ENCODE measurements around the gene IL6R.

IL6R gene

DNA sequence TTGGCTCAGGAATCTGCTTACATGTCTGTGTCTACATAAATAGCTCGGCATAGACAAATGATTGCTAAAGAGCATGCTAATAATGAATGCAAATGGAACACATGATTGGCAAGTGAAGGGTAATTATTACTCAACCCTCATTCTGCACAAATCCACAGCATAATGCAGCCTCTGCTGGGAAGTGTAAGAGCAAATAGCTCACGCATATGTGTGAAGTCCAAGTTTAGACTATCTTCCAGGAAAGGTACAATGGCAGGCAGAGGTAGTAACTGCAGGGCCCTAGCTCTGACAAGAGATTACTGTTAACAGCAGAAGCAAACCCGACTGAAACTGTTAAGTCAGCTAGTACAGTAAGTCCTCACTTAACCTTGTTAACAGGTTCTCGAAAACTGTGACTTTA is 7.0 kb upstream of the IL6R start:
- Histone ChIP-seq H3K4me3 (ENCODE audit: low read length) (0 out of 2 replicates have a peak overlapping the region, but pooled peaks have one; percentile 0), H2AFZ (ENCODE audit: low read length) (peak overlapping the region; percentile 23), H3K79me2 (ENCODE audit: low read length) (no peaks in the 10 kb centered on the region), H3F3A (ENCODE audit: insufficient read depth, low read length) (peaks cover 30% of the 10 kb centered on the region), H4K20me1 (ENCODE audit: insufficient read depth, low read length) (no peaks in the 10 kb centered on the region), H3K36me3 (replicated peaks; ENCODE audit: insufficient read depth, low read length) (no peaks in the 10 kb centered on the region), H3K4me2 (ENCODE audit: low read depth, low read length) (peak overlapping the region; percentile 33), H3K27me3 (replicated peaks; ENCODE audit: insufficient read depth, low read length) (no peaks in the 10 kb centered on the region), H3K4me1 (ENCODE audit: low read length) (peaks cover 34% of the 10 kb centered on the region), H3K9ac (ENCODE audit: low read length) (no peak overlapping the region), H3K9me3 (replicated peaks; ENCODE audit: insufficient read depth, low read length) (no peaks in the 10 kb centered on the region), H3K9me2 (replicated peaks; ENCODE audit: insufficient read depth, low read length) (no peaks in the 10 kb centered on the region), H3K27ac (ENCODE audit: low read length) (peak overlapping the region; percentile 48; the same call in 1 of the 2 replicates)
- DNase-seq, result peak; percentile 81
- TF ChIP-seq EZH2phosphoT487 (IDR thresholded peaks at IDR 0.05; ENCODE audit: low read length) (no peak), EZH2 (optimal IDR thresholded peaks at IDR 0.05; ENCODE audit: low read depth, low read length) (no peak)
- TF ChIP-seq, protein P1, sequence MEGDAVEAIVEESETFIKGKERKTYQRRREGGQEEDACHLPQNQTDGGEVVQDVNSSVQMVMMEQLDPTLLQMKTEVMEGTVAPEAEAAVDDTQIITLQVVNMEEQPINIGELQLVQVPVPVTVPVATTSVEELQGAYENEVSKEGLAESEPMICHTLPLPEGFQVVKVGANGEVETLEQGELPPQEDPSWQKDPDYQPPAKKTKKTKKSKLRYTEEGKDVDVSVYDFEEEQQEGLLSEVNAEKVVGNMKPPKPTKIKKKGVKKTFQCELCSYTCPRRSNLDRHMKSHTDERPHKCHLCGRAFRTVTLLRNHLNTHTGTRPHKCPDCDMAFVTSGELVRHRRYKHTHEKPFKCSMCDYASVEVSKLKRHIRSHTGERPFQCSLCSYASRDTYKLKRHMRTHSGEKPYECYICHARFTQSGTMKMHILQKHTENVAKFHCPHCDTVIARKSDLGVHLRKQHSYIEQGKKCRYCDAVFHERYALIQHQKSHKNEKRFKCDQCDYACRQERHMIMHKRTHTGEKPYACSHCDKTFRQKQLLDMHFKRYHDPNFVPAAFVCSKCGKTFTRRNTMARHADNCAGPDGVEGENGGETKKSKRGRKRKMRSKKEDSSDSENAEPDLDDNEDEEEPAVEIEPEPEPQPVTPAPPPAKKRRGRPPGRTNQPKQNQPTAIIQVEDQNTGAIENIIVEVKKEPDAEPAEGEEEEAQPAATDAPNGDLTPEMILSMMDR (IDR thresholded peaks at IDR 0.05; ENCODE audit: low read length), result no peak

DNA sequence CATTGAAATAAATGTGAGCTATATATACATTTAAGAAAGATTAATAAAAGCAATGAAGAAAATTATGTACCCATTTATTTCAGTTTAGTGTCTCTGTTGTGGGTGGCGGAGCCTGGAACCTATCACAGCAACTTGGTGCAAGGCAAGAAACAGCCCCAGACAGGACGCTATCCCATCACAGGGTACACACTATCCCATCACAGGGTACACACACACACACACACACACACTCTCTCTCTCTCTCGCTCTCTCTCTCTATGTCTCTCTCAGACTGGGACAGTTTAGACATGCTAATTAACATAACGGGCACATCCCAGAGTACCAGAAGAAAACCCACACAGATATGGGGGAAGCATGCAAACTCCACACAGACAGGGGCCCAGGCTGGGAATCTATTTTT is 6.5 kb upstream of the IL6R start:
- Histone ChIP-seq H3F3A (ENCODE audit: insufficient read depth, low read length) (peaks cover 35% of the 10 kb centered on the region), H3K9me2 (replicated peaks; ENCODE audit: insufficient read depth, low read length) (no peaks in the 10 kb centered on the region), H3K4me1 (ENCODE audit: low read length) (peaks cover 40% of the 10 kb centered on the region), H2AFZ (ENCODE audit: low read length) (peak overlapping the region; percentile 23), H3K9me3 (replicated peaks; ENCODE audit: insufficient read depth, low read length) (no peaks in the 10 kb centered on the region), H3K27me3 (replicated peaks; ENCODE audit: insufficient read depth, low read length) (no peaks in the 10 kb centered on the region), H3K36me3 (replicated peaks; ENCODE audit: insufficient read depth, low read length) (no peaks in the 10 kb centered on the region), H4K20me1 (ENCODE audit: insufficient read depth, low read length) (no peaks in the 10 kb centered on the region), H3K79me2 (ENCODE audit: low read length) (no peaks in the 10 kb centered on the region), H3K27ac (ENCODE audit: low read length) (peak overlapping the region; percentile 48; the same call in 1 of the 2 replicates), H3K9ac (ENCODE audit: low read length) (no peak overlapping the region), H3K4me3 (ENCODE audit: low read length) (0 out of 2 replicates have a peak overlapping the region, but pooled peaks have one; percentile 0), H3K4me2 (ENCODE audit: low read depth, low read length) (peak overlapping the region; percentile 33)
- no peak for DNase-seq
- TF ChIP-seq, protein P1 (IDR thresholded peaks at IDR 0.05; ENCODE audit: low read length), result no peak
- TF ChIP-seq EZH2 (optimal IDR thresholded peaks at IDR 0.05; ENCODE audit: low read depth, low read length), result no peak
- no peak for TF ChIP-seq EZH2phosphoT487 (IDR thresholded peaks at IDR 0.05; ENCODE audit: low read length)

DNA sequence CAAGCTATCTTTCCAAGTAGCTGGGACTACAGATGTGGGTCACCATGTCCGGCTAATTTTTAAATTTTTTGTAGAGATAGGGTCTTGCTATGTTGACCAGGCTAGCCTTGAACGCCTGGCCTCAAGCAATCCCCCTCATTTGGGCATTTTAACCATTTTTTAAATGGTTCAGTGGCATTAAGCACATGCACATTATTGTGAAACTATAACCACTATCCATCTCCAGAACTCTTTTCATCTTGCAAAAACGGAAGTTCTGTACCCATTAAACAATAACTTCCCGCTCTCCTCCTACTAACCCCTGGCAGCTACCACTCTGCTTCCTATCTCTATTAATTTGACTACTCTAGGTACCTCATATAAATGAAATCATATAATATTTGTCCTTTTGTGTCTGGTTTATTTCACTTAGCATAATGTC is 4.8 kb upstream of the IL6R start:
- no peak overlapping the region for H3K4me3 ChIP-seq (ENCODE audit: low read length)
- no peaks in the 10 kb centered on the region for H3K9me2 ChIP-seq (replicated peaks; ENCODE audit: insufficient read depth, low read length)
- TF ChIP-seq EZH2 (optimal IDR thresholded peaks at IDR 0.05; ENCODE audit: low read depth, low read length) (no peak), EZH2phosphoT487 (IDR thresholded peaks at IDR 0.05; ENCODE audit: low read length) (no peak)
- TF ChIP-seq, protein P1 (IDR thresholded peaks at IDR 0.05; ENCODE audit: low read length), result no peak
- DNase-seq, result no peak
- H3K4me1 ChIP-seq (ENCODE audit: low read length), result peaks cover 52% of the 10 kb centered on the region
- no peak overlapping the region for H3K9ac ChIP-seq (ENCODE audit: low read length)
- H3K27ac ChIP-seq (ENCODE audit: low read length), result no peak overlapping the region
- no peaks in the 10 kb centered on the region for H4K20me1 ChIP-seq (ENCODE audit: insufficient read depth, low read length)
- peaks cover 51% of the 10 kb centered on the region for H3F3A ChIP-seq (ENCODE audit: insufficient read depth, low read length)
- H3K4me2 ChIP-seq (ENCODE audit: low read depth, low read length), result no peak overlapping the region
- no peaks in the 10 kb centered on the region for H3K79me2 ChIP-seq (ENCODE audit: low read length)
- H3K9me3 ChIP-seq (replicated peaks; ENCODE audit: insufficient read depth, low read length), result no peaks in the 10 kb centered on the region
- H2AFZ ChIP-seq (ENCODE audit: low read length), result no peak overlapping the region
- H3K36me3 ChIP-seq (replicated peaks; ENCODE audit: insufficient read depth, low read length), result no peaks in the 10 kb centered on the region
- H3K27me3 ChIP-seq (replicated peaks; ENCODE audit: insufficient read depth, low read length), result no peaks in the 10 kb centered on the region

Data from MM.1S (cell line).